CD4-positive, alpha-beta T cell treated with Interleukin-17A for 1 hour (primary cell): ENCODE results near the gene MEGF6.

Source experiments
- DNase-seq: peaks from one replicate; pipeline ENCODE4 v3.0.0-alpha.2; 2020

MEGF6 gene

DNA sequence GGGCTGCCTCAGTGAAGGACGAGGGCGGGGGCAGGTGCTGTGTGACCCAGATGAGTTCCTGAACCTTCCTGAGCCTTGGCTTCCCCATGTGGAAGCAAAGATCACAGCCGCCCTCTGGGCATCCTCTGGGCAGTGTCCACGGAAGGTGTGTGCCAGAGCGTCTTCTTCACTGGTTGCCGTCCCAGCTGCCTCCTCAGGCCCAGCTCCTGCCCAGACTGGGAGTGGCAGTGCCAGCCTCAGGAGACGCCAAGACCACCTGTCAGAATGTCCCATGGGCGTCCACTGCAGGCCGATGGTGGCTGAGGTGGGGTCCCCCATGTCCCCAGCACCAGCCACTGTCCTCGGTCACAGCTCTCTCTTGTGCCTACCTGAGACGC, 146.7 kb downstream of the MEGF6 start:
- no peak for DNase-seq

GRCh38 chr1:3463891-3464648, 147.2 kb downstream of the MEGF6 start:
- DNase-seq: no peak

GRCh38 chr1:3463408-3463863, 147.9 kb downstream of the MEGF6 start:
- DNase-seq: no peak

DNA sequence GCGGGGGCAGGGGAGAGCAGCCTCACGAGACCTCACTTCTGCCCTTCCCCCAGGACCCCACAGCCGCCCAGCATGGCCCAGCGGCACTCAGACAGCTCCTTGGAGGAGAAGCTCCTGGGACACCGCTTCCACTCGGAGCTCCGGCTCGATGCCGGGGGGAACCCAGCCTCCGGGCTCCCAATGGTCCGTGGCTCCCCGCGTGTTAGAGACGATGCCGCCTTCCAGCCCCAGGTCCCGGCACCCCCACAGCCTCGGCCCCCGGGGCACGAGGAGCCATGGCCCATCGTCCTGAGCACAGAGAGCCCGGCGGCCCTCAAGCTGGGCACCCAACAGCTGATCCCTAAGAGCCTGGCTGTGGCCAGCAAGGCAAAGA, 148.3 kb downstream of the MEGF6 start:
- no peak for DNase-seq

DNA sequence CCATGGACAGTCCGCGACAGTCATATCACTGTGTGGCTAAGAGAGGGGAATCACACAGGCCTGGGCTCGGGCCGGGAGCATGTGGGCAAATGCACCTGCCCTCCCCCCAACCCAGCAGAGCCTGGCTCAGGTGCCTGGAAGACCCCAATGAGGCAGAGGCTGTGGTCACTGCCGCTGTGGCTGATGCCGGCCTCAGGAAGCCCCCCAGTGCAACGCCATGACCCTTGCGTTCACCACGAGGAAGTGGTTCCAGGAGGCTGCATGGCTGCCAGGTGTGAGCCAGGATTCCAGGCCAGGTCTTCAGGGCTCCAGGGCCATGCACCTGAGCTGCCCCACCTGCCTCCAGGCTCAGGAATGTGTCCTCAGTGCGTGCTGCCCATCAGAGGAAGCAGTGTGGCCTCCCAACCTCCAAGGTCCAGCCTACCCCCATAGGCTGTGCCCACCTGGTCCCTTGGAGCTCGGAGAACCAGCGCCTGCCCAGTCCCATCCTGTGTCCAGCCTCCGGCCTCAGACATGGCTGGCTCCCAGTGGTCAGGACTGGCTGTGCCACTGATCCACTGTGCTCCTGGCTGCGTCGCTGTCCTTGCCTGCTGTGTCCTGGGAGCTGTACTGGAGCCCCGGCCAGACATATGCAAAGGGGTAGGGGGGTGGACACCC, 148.8 kb downstream of the MEGF6 start:
- no peak for DNase-seq

GRCh38 chr1:3461934-3462275, 149.4 kb downstream of the MEGF6 start:
- no peak for DNase-seq

DNA sequence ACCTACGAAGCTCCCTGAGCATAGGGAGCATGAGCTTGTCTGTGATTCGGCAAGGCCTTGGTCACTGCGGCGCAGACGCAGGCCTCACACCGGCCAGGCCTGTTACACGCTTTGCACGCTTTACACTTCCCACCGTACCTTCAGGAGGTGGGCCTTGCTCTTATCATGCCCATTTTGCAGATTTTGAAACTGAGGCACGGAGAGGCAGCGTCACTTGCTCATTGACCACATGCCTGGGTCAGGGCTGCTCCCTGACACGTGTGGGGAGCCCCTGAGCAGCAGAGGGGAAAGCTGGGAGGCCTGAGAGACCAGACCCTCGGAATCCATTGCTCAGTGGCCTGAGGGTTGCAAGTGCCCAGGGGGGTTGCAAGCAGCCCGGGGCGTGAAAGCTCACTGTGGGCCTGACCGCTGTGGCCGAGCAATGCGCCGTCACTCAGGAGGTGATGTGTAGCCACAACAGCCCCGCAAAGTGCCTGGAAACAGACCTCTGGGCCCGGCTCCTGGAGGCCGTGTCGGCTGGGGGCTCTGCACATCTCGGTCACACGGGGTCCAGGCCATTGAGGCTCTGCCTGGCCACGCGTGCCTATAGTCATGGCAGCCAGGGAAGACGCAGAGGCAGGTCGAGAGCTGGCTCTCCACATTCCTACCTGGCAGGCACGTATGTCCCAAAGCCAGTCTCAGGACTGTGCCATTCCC, 149.9 kb downstream of the MEGF6 start:
- DNase-seq: no peak

DNA sequence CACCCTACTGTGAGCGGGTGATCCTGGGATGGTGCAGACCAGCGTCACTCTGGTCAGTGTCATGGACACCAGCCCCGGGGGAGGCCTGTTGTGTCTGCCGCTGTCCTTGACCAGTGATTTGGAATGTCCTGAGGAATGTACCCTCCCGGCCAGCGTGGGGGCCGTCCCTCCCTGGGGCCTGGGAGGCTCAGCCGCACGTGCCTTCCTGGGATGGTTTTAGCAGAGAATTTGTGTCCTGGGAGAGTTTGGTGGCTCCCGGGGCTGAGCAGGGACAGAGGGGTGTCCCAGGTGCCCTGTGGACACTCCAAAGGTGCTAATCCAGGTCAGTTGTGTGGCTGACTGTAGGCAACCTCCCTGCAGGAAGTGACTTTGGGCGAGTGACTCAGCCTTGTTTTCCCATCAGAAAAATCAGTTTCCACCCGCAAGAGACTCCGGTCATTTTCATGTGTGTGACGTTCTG, 150.6 kb downstream of the MEGF6 start:
- no peak for DNase-seq

DNA sequence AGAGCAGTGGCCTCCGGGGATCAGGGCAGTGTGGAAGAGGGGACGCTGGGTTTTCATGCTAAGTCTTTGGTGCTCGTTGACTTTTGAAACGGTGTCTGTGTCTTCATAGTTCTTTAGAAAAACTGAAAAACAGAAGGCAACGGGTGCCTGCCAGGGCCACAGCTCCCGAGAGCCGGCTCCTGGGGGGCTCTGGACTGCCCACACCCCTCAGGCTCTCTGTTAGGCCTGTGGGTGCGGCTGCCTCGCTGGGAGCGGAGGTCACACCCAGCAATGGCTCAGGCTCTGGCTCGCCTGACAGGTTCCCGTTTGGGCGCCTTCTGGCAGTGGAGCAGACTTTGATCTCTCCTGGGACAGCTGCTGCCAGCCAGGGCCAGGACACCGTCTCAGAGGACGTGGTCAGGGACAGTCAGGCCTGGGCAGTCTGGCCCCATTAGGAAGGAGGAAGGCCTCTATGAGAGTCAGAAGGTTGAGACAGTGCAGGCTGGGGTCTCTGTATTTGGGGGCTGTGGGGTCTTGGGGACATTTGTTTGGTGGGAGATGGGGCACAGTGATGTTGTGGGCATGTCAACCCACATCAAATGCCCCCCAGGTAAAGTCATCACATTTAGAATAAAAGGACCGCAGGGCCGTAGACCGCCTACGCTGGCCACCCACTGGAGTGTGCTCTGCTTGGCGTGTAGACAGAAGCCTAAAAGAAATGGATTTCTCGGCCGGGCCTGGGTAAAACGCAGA, 151.2 kb downstream of the MEGF6 start:
- no peak for DNase-seq

DNA sequence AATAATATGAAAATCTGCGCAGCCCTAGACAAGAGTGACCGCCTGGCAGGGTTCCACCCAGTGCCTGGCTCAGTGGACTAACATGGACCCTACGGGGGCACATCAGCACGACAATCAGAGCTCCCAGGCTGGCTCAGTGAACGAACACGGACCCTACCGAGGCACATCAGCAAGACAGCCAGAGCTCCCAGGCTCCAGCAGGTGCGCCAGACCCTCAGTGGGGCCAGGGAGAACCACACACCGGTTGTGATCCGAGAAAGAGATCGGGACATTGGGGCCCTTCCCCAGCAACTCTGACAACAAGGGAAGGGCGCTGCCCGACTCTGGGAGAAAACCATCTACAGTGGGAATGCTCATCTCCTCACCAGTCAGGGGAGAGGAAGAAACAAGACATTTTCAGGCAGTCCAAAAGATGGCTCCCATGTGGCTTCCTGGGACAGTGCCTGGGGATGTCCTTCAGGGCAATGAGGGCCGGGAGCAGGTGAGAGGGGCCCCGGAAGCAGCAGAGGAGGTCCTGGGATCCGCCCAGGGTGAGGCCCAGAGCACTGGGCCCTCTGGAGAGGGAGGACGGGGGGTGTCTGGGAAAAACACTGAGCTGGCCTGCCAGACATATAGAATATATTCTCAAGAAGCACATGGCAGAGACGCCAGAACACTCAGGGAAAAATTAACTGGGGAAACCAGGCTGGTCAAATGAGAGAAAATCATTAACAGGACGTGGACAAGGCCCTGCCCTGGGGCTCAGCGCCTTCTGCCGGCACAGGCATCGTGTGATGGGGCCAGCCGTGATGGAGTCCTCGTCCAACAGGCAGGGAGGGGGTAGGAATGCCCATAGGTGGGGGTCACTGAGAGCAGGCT, 152.0 kb downstream of the MEGF6 start:
- no peak for DNase-seq

DNA sequence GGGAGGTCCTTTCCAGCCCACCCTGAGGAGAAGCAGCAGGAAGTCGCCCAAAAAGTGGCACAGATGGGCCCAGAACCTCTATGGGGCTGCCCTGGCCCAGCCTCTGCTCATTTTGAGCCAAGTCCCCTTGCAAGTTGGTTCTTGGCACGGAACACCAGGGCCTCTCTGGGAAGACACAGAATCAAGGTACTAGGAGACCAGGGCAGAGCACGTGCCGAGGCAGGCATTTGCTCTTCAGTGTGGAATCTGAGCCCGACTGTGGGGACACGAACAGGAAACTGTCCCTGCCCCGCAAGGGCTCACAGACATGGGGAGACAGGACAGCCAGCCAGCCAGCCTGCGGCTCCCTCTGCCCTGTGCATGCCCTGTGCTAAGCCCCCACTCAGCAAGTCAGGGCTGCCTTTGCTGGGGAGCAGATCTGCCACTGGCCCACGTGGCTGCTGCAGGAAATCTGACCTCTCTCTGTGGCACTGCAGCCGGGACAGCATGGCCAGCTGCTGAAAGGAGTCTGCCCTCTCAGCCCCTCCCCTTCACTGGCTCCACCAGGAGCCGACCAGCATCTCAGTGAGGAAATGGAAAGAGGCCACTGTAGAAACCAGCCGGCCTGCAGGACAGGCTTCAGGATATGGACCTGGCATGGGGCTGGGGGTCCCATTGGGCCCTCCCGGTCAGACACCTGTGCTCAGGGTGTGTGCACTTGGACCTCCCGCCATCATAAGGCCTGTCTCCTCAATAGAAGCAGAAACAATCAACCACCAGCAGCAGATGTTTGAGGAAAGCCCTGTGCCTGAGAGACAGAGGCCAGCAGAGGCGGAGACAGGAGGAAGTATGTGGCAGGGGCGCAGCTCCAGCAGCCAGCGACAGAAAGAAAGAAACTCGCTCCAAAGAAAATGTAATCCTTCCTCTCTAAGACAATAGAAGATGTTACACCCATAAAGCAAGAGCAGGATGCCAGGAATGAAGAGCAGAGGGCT, 153.1 kb downstream of the MEGF6 start:
- DNase-seq: no peak

- DNase-seq: no peak
Measured at GRCh38 chr1:3456964-3457909, 154.1 kb downstream of the MEGF6 start.

DNA sequence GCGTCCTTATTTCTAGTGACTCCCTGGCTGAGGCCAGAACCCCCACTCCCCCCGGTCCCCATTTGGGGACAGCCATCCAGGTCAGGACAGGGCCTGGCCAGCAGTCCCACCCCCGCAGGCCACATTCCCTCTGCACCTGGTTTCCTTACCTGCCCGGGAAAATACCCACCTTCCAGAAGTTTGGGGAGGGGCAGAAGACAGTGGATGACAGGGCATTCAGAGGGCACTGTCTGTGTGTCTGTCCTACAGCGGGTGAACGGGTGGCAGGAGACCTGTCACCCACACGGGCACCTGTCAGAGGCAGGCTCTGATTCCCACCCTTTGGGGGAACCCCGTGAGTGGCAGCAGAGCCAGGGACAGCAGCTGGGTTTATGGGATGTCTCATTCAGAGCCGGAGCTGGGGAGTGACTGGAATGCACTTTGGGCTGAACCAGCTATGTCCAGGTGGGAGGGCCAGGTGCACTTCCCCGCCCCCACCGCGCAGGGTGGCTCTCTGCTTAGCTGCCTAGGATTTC, 154.8 kb downstream of the MEGF6 start:
- no peak for DNase-seq

- no peak for DNase-seq
Measured at GRCh38 chr1:3455670-3456448, 155.4 kb downstream of the MEGF6 start.

- peak; percentile 4 for DNase-seq
Measured at GRCh38 chr1:3454811-3455618, 156.3 kb downstream of the MEGF6 start.

- DNase-seq: peak; percentile 31
Measured at GRCh38 chr1:3453891-3454810, 157.2 kb downstream of the MEGF6 start, which contains the start of gene ARHGEF16. Gene ARHGEF16, plus strand, starts transcription at chr1:3454665. Its CDS starts 8,420 bp downstream, at chr1:3463085.
